ENCODE measurements around the gene TEP1.
"Not testable (repeated sequence)": the region's sequence is repeated elsewhere in the genome, so short reads cannot be mapped to it uniquely, and the experiment has no call there.

Gene TEP1

DNA sequence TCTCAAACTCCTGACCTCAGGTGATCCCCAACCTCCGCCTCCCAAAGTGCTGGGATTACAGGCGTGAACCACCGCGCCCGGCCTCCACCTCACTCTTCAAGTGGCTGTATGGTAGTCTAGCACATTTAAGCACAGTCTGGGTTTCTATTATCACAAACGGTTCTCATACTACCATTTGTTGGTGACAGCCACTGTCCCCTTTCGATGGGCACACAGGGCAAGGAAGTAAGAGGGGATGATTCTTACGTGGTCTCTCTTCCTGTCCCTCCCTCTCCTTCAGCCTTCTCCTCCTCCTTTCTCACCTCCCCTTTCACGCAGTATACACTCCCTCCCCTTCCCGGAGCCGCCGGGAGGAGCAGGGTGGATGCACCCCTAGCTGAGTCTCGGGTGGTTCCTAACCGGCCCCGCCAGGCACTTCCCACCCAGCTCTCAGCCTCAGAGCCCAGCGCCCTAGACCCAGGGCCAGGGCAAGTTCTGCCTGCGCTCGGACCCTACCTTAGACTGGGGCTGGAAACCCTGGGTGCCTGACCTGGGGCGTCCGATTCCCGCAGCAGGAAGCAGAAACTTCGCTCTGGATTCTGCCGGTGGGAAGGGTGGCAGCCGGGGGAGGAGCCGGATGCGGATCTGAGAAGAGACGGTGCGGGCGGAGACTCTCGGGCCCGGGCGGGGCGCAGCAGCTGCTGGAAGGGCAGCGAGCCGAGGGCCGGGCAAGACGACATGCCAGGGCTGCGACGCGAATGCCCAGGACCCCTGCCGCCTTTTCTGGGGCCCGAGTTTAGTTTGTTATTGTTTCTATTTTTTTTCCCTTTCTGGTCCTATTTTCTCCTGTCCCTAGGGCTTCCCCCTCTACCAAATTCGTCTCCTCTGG is at the start of gene TEP1:
Gene TEP1, minus strand, starts transcription at position 626 of the 868 bp plus-strand sequence. CDS start 5,062 bp downstream, outside the sequence.
- peak; percentile 86 for DNase-seq

GRCh38 chr14:20461225-20462141 is 48.2 kb upstream of the TEP1 start, which contains the start of gene PIP4P1:
TSS of gene PIP4P1 (minus strand) at chr14:20461434. CDS start at chr14:20461325, 109 bp downstream.
- peak; percentile 100 for DNase-seq

DNA sequence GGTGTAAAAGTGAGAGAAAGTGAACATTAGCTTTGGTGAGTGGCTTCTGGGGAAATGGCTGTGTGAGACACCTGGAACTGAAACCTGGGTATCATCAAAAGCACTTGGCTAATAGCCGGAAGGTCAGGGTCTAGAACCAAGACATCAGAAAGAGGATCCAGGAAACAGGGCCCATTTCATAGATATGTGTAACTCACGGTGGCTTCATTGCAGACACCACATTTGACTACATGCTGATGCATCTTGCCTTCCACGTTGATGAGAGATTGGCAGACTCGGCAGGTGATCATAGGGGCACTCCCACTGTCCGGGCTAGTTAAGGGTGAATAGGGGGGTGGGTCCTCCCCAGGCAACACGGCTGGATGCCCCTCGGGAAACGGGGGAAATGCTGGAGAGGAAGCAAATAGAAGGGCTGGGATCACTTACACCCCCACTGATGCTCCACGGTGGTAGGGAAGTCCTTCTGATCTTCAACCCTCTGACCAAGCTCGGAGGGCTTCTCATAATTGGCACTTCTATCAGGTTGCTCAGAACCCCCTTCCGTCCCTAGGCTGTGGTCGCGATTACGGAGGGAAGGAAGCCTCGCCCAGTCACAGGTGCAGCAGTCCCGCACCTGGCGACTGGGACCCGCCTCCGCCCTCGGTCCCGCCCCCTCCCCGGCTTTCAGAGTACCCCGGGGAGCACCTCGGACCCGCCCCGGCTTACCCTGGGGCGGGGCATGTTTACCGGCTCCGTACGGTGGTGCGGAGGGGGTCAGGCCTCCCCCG is 47.3 kb upstream of the TEP1 start:
- DNase-seq, result no peak

DNA sequence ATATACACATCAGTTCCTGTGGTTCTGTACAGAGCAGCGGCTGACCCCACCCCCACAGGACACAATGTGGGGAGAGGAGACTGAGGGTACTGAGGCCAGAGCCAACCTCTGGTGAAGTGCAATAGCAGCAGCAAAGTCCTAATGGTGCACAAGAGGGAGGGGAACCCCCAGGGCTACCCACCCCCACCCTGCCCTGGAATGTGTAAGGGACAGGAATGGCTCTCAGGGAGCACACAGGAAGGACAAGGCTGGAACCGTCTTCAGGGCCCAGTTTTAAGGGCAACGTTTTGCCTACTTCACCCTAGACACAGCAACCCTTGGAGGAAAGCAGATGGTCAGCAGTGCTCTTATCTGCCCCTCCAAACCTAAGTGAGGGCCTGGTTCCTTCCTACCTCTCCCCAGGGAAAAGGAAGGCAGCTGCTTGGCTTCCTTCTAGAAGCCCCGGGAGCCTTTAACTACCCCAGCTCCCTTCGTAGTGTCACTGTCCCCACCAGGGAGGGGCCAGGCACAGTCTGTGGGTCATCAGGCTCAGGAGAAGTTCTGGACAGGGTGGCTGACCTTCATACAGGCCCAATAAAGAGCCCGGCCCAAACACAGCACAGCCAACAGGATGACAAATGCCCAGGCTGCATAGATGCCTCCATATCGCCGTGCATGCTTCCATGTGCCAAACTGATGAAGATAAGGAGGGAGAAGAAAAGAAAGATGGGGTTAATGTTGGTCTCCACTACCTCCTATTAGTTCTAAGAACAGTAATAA is 44.9 kb upstream of the TEP1 start:
- DNase-seq, result no peak

DNA sequence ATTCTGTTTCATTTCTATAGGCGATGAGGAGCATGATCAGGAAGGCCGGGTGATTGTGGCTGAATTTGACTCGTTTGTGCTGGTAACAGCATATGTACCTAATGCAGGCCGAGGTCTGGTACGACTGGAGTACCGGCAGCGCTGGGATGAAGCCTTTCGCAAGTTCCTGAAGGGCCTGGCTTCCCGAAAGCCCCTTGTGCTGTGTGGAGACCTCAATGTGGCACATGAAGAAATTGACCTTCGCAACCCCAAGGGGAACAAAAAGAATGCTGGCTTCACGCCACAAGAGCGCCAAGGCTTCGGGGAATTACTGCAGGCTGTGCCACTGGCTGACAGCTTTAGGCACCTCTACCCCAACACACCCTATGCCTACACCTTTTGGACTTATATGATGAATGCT is 43.7 kb upstream of the TEP1 start:
- DNase-seq, result no peak

DNA sequence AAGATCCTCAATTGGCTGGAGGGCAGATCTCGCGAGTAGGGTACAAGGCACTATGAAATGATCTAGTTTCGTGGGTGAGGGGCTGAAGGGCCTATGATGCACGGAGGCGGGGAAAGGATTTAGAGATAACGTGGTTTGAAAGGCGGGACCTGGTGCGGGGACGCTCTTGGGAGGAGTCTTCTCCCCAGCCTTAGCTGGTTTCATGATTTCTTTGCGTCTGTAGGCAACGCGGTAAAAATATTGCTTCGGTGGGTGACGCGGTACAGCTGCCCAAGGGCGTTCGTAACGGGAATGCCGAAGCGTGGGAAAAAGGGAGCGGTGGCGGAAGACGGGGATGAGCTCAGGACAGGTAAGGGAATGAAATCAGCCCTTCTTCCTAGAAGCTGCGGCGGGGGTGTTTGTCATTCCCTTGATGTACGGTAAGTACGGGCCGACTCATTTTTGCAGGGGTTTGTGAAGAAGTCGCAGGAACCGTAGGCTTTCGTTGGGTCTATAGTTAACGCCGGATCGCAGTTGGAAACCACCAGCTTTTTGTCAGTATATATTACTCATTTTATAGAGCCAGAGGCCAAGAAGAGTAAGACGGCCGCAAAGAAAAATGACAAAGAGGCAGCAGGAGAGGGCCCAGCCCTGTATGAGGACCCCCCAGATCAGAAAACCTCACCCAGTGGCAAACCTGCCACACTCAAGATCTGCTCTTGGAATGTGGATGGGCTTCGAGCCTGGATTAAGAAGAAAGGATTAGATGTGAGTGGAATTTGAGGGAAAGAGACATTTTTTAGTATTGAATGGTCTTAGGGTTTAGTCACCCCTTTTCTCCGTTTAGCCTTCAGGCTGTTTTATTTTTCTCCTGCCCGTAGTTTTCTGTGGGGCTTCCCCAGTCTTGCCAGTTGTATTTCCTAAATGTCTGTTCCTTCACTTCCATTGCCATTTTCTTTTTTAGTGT is 42.3 kb upstream of the TEP1 start:
- peak; percentile 81 for DNase-seq

- DNase-seq, result peak; percentile 96
Observed at GRCh38 chr14:20454516-20455354, 41.4 kb upstream of the TEP1 start, which contains the start of the genes APEX1 and OSGEP. TSS of gene APEX1 (plus strand) at chr14:20455226. CDS start at chr14:20455646, 420 bp downstream. TSS of gene OSGEP (minus strand) at chr14:20454812. CDS start at chr14:20454683, 129 bp downstream.

- not testable (repeated sequence) for DNase-seq
Observed at GRCh38 chr14:20452831-20453230, 39.5 kb upstream of the TEP1 start.

DNA sequence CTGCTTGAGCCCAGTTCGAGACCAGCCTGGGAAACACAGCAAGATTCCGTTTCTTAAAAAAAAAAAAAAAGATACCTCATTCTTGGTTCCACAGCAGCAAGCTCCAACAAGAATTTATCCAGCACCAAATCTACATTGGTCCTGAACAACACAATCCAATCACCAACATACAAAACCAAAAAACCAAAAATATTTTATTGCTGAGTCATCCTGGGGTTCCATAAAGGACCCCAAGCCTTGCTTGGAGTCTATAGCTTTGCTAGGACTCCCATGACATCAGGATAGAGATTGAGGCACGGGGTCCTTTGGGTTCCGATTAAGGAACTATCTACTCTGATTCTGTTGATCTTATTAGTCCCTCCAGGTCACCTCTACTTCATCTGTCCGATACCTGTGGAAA is 33.6 kb upstream of the TEP1 start:
- no peak for DNase-seq

GRCh38 chr14:20443650-20444049 is 30.3 kb upstream of the TEP1 start:
- not testable (repeated sequence) for DNase-seq

DNA sequence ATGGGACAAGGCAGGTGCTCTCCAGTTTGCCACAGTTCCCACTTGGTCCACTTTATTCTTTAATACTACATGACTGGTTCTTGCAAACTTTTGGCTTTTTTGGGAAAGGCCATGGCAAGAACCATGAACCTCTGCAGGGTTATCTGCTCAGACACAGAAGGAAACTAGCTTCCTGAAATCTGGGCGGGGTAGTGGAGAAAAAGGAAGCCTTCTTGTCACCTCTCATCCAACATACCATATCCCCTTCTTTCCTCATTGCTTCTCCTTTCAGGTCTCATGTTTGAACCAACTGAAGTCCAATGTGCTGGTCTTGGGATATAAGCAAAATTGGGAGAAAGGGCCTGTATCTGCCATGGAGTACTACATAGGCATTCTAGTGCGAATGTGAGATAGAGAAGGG is 28.2 kb upstream of the TEP1 start:
- no peak for DNase-seq

- no peak for DNase-seq
Observed at GRCh38 chr14:20440882-20441281, 27.6 kb upstream of the TEP1 start.

DNA sequence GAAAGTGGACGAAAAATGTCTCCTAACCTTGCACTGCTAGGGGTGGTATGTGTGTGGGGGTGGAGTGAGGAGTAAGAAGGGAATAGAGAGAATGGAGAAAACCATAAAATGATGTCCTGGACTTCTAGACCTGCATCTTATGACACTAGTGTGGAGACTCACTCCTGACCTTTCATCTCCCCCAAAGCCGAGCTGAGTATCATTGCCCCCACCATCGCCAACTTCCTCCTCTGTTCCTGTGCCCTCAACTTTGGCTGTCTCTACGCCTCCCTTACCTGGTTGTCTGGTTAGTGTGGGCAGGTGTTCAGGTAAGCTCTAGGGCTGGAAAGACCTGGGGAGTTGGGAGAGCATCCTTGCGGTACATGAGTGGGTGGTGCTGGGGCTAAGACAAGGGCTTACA is 27.2 kb upstream of the TEP1 start:
- no peak for DNase-seq

DNA sequence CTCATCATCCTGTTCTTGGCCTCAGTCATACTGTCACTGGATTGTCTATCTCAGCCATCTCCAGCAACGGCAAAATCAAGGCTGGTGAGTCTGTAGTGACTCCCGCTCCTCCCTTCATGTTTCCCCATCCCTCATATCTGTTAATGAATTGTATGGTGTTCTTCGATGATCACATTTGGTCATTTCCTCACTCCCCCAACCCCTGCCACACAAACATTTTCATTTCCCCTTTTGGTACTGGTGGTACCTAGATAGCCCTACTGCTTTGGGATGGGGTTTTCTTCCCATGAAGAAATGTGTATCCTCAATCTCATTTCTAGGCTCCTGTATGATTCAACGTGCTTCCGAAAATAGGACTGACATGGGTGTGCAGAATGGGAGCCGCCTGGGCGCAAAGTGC is 25.4 kb upstream of the TEP1 start:
- no peak for DNase-seq

DNA sequence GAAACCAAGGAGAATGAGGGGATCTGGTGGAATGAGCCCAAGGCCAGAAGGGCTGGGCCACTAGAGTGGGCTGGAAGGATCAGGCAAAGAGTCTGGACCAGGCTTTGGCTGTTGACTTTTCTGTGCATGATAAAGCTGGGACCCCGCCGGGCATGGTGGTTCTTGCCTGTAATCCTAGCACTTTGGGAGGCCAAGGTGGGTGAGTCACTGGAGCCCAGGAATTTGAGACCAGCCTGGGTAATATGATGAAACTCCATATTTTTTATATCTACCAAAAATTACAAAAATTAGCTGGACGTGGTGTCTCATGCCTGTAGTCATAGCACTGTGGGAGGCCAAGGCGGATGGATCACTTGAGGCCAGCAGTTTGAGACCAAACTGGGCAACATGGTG is 23.1 kb upstream of the TEP1 start:
- DNase-seq, result peak; percentile 46

DNA sequence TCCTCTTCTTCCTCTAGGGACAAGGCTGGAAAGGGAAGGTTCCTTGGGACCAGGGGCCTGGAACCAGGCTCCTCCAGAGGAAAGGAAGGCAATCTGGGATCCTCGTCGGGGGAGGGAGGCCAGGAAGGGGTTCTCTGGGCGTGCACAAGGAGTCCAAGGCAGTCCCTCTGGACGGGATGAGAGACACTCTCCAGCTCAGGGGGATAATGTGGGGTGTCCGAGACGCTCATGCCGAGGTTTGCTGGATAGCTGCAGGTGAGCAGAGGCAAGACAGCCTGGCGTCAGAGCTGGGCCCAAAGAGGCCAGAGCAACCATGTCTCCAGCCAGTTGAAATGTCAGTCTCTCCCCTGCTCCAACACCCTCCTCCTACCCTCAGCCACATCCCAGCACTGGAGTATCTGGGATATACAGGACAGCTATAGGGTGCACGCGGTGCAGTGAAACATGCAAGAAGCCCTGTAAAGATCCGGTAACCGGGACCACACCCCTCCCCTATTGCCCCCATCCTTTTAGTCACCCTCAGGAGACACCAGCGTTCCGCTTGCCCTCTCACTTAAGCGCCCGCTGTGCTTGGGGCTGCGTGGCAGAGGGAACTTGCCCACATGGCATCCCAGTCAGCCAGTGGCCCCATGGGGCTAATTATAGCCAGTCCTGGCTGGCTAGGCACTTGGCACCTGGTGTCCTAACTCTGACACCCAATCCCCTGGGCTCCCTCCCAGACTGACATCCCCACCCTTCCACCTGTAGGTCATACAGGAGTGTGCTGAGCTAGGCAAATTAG is 22.5 kb upstream of the TEP1 start, which contains the start of gene KLHL33:
Gene KLHL33, minus strand, starts transcription at position 585 of the 781 bp plus-strand sequence. Its CDS starts 355 bp downstream, at position 230.
- no peak for DNase-seq

DNA sequence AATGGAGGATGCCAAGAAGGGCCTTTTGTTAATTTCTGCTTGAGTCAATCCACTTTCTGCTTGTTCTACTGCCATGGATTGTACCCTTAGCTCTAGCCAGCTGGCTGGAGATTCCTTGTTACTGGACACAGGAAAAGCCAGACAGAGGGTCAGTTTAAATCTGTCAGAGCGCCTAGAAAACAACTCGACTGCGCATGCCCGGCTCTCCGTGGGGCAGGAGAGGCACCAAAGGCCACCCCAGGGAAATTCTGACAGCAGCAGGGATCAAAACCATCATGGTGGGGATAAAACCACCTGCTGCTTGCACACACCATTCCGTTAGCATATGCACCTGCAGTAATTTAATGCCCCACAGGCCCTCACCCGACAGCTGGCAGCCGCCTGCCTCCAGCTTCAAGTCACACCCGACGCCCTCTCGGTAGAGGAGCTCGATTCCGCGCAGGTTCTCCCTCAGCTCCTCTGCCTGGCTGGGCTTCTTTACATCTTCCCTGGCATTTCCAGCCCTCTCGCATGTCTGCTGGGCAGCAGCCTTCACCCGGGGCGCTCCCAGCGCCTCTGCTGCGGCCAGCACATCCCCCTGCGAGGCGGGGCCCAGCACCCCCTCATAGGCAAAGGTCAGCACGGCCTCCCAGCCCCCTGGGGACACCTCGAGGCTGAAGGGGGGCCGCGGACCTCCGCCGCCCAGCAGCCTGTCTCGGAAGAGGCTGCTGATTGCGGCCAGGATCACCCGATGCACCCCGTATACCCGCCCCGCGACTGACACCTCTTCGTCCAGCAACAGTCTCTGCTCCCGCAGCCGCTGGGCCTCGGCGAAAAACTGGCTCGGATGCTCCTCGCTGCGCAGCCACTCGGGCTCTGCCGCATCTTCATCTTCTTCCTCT is 21.6 kb upstream of the TEP1 start:
- DNase-seq, result no peak
